Trophoblast cell (in vitro differentiated cells and primary cell): Measurements from ENCODE around the gene NEUROD2.

Experiments used
- DNase-seq, 2 donors: peaks; one replicate each; pipeline ENCODE4 v3.0.0-alpha.2; 2016
- H2AFZ ChIP-seq: 2 replicates; pipeline ENCODE4 v1.6.1; 2013; ENCODE audit warnings: low read length, moderate library complexity, mild to moderate bottlenecking; ENCODE audit not compliant: insufficient read depth, poor library complexity
- H2AK5ac ChIP-seq: 2 replicates; pipeline ENCODE4 v1.6.1; 2013; ENCODE audit warnings: mild to moderate bottlenecking, low read length
- H2BK120ac ChIP-seq: 2 replicates; pipeline ENCODE4 v1.6.1; 2013; ENCODE audit warnings: low read length, mild to moderate bottlenecking, moderate library complexity; ENCODE audit not compliant: insufficient read depth, poor library complexity
- H2BK12ac ChIP-seq: 2 replicates; pipeline ENCODE4 v1.6.1; 2013; ENCODE audit warnings: mild to moderate bottlenecking, low read length, moderate library complexity
- H2BK5ac ChIP-seq: 2 replicates; pipeline ENCODE4 v1.6.1; 2013; ENCODE audit warnings: low read length, low read depth, moderate library complexity, mild to moderate bottlenecking; ENCODE audit not compliant: poor library complexity
- H3K14ac ChIP-seq: 2 replicates; pipeline ENCODE4 v1.6.1; 2013; ENCODE audit warnings: mild to moderate bottlenecking, low read length
- H3K18ac ChIP-seq: 2 replicates; pipeline ENCODE4 v1.6.1; 2013; ENCODE audit warnings: mild to moderate bottlenecking, low read length
- H3K23ac ChIP-seq: 2 replicates; pipeline ENCODE4 v1.6.1; 2013; ENCODE audit warnings: low read length
- H3K27ac ChIP-seq: 2 replicates; pipeline ENCODE4 v1.5.1; 2013; ENCODE audit warnings: low read depth, mild to moderate bottlenecking, inconsistent platforms, low read length, moderate library complexity
- H3K27me3 ChIP-seq: 2 replicates; pipeline ENCODE4 v1.6.1; 2013; ENCODE audit warnings: inconsistent platforms, mild to moderate bottlenecking, low read length, moderate library complexity; ENCODE audit not compliant: insufficient read depth
- H3K36me3 ChIP-seq, 2 experiments: 1 replicate in 1 of 2; 2 replicates in 1 of 2; pipeline ENCODE4 v1.6.1; 2013; ENCODE audit warnings: low read length in 2 of 2, mild to moderate bottlenecking in 2 of 2, moderate library complexity in 1 of 2; ENCODE audit not compliant: insufficient read depth in 2 of 2, control insufficient read depth in 1 of 2
- H3K4ac ChIP-seq: 2 replicates; pipeline ENCODE4 v1.6.1; 2013; ENCODE audit warnings: low read depth, mild to moderate bottlenecking, low read length, moderate library complexity
- H3K4me1 ChIP-seq, 2 experiments: 1 replicate in 1 of 2; 2 replicates in 1 of 2; pipeline ENCODE4 v1.6.1; 2013; ENCODE audit warnings: low read length in 2 of 2, mild to moderate bottlenecking in 2 of 2, moderate library complexity in 1 of 2; ENCODE audit not compliant: insufficient read depth in 2 of 2, control insufficient read depth in 1 of 2
- H3K4me2 ChIP-seq: 2 replicates; pipeline ENCODE4 v1.6.1; 2013; ENCODE audit warnings: inconsistent platforms, mild to moderate bottlenecking, low read length, moderate library complexity
- H3K4me3 ChIP-seq: 2 replicates; pipeline ENCODE4 v1.5.1; 2013; ENCODE audit warnings: mild to moderate bottlenecking, low read depth, low read length, inconsistent platforms
- H3K79me1 ChIP-seq: one replicate; pipeline ENCODE4 v1.6.1; 2013; ENCODE audit warnings: low read length
- H3K79me2 ChIP-seq: 2 replicates; pipeline ENCODE4 v1.6.1; 2013; ENCODE audit warnings: low read length, mild to moderate bottlenecking; ENCODE audit not compliant: control insufficient read depth, insufficient read depth, poor library complexity
- H3K9ac ChIP-seq: 2 replicates; pipeline ENCODE4 v1.6.1; 2013; ENCODE audit warnings: mild to moderate bottlenecking, low read length
- H3K9me3 ChIP-seq: 2 replicates; pipeline ENCODE4 v1.6.1; 2013; ENCODE audit warnings: low read depth, mild to moderate bottlenecking, control low read depth, inconsistent platforms, low read length; ENCODE audit not compliant: insufficient read depth
- H4K12ac ChIP-seq: 2 replicates; pipeline ENCODE4 v1.6.1; 2013; ENCODE audit warnings: low read depth, mild to moderate bottlenecking, low read length, moderate library complexity
- H4K8ac ChIP-seq: 2 replicates; pipeline ENCODE4 v1.6.1; 2013; ENCODE audit warnings: low read depth, mild to moderate bottlenecking, low read length, moderate library complexity
- H4K91ac ChIP-seq: one replicate; pipeline ENCODE4 v1.6.1; 2013; ENCODE audit warnings: low read depth, mild to moderate bottlenecking, low read length, moderate library complexity
- WGBS: extraction: QIAGEN DNeasy Blood & Tissue Kit; methylation state at CpG from one replicate; pipeline ENCODE4 v1.1.7; 2013; ENCODE audit warnings: missing lambda C conversion rate; ENCODE audit not compliant: insufficient read length, insufficient coverage; ENCODE audit errors: extremely low coverage; 5-methylcytosine and 5-hydroxymethylcytosine counted together

NEUROD2 gene

DNA sequence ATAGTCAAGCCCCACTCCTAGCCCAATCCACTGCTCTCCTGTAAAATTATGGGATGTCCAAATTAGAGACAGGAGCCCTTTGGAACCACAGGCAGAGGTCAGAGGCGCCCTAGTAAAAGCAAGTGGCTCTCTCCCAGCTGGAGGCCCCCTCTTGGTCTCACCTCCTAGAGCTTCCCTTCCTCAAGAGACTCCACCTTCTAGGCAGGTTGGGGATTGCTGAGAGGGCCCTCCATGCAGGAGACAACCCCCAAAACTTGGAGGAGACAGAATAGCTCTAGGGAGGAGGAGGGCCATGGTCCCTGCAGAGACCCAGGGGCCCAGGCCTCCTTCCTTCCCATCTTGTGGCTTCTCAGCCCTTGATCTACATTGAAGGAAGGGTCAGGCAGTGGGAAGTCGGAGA is 29.4 kb downstream of the NEUROD2 start:
- Histone ChIP-seq H2AK5ac (no peak overlapping the region), H2BK12ac (no peak overlapping the region), H3K9ac (no peak overlapping the region), H3K27me3 (no peaks in the 10 kb centered on the region), H4K91ac (no peak overlapping the region), H3K4me3 (no peak overlapping the region), H3K4me2 (no peak overlapping the region), H3K14ac (no peak overlapping the region), H4K12ac (no peak overlapping the region), H3K4me1 (peaks cover 4% of the 10 kb centered on the region in 2 experiments), H3K79me2 (peaks cover 1% of the 10 kb centered on the region), H3K18ac (no peak overlapping the region), H2AFZ (no peak overlapping the region), H3K36me3 (no peaks in the 10 kb centered on the region), H3K9me3 (no peaks in the 10 kb centered on the region), H2BK5ac (no peak overlapping the region), H2BK120ac (no peak overlapping the region), H3K79me1 (peaks cover 2% of the 10 kb centered on the region), H3K27ac (no peak overlapping the region), H4K8ac (no peak overlapping the region), H3K4ac (no peak overlapping the region), H3K23ac (no peak overlapping the region)
- DNase-seq, result no peak
- no CpG with 5 or more reads among the region's 2 CpGs for WGBS

DNA sequence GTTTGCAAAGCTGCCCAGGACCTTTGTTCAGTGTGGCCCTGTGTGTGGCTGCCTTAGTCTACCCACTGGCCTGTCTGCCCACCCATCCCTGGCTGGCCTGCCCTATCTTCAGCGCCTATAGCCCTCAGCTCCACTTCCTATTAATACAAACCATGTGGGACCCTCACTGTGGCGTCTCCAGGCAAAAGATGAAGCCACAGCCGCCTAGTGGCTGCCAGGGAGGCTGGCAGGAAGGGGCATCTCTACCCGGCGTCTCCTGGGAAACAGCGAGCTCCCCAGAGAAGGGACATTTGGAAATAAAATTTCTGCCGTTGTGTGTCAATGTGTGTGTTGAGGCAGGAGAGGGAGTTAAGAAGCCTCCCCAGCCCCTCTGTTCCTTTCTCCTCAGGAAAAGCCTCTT is 31.5 kb downstream of the NEUROD2 start:
- Histone ChIP-seq H3K79me1 (peaks cover 2% of the 10 kb centered on the region), H3K4ac (no peak overlapping the region), H3K36me3 (no peaks in the 10 kb centered on the region), H3K9ac (no peak overlapping the region), H4K12ac (no peak overlapping the region), H3K9me3 (no peaks in the 10 kb centered on the region), H2AFZ (no peak overlapping the region), H3K23ac (no peak overlapping the region), H3K18ac (no peak overlapping the region), H3K4me3 (no peak overlapping the region), H2AK5ac (no peak overlapping the region), H2BK5ac (no peak overlapping the region), H4K91ac (no peak overlapping the region), H2BK120ac (no peak overlapping the region), H4K8ac (no peak overlapping the region), H3K4me1 (peaks cover 4% of the 10 kb centered on the region in 2 experiments), H3K27me3 (no peaks in the 10 kb centered on the region), H3K27ac (no peak overlapping the region), H3K4me2 (no peak overlapping the region), H2BK12ac (no peak overlapping the region), H3K14ac (no peak overlapping the region), H3K79me2 (peaks cover 1% of the 10 kb centered on the region)
- peak in 1 of 2 donors; percentile 4 for DNase-seq
- WGBS, result no CpG with 5 or more reads among the region's 7 CpGs

DNA sequence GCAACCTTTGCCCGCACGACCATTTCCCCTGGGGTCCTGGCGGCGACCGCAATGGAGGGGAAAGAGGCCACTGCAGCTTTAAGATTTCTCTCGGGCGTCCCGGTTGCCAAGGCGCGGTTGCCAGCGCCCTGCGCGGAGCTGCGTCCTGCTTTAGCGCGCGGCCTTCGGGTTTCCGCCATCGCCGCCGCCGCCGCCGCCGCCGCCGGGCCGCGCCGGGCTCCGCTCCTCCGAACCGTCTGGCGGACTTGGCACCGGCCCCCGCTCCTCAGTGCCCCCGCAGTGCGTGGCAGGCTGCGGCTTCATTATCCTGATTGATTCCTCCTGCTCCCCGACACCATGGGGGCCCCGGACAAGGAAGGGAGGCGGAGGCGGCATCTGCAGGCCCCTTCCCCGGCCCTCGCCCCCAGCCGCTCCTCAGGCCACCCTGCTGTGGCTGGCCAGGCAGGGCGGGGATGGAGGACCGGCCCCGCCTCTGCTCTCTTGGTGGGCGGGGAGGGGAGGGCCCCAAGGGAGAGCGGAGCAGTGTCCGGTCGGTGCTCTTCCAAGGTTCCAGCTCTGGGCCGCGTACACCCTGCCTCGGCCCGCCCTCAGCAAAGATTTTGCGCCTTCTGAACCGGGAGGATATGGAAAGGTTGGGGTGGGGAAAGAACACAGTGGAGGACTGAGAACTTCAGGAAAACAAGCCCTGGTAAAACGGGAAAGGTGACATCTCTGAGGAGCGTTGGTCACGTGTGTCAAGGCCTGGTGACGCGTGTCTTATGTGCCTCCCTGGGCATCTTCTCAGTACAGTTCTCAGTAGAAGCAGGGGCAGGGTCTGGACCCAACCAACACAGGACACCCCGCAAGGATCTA is 34.0 kb downstream of the NEUROD2 start:
- H3K4ac ChIP-seq, result no peak overlapping the region
- peak overlapping the region; percentile 72 for H3K4me3 ChIP-seq
- peak overlapping the region; percentile 91 for H4K8ac ChIP-seq
- H3K23ac ChIP-seq, result no peak overlapping the region
- DNase-seq, result peak; percentile 61 to 80
- peaks cover 0 to 6% of the 10 kb centered on the region in 2 experiments for H3K36me3 ChIP-seq
- H3K27me3 ChIP-seq, result no peaks in the 10 kb centered on the region
- no CpG with 5 or more reads among the region's 66 CpGs for WGBS
- no peak overlapping the region for H2AK5ac ChIP-seq
- no peaks in the 10 kb centered on the region for H3K9me3 ChIP-seq
- no peak overlapping the region for H3K9ac ChIP-seq
- H3K4me1 ChIP-seq, result peaks cover 4% of the 10 kb centered on the region in 2 experiments
- peak overlapping the region; percentile 66 for H2AFZ ChIP-seq
- H3K79me2 ChIP-seq, result peaks cover 1% of the 10 kb centered on the region
- peak overlapping the region; percentile 68 for H3K4me2 ChIP-seq
- no peak overlapping the region for H2BK120ac ChIP-seq
- no peak overlapping the region for H3K27ac ChIP-seq
- no peak overlapping the region for H2BK12ac ChIP-seq
- H3K14ac ChIP-seq, result peak overlapping the region; percentile 80
- H3K79me1 ChIP-seq, result peaks cover 2% of the 10 kb centered on the region
- peak overlapping the region; percentile 57 for H4K91ac ChIP-seq
- H4K12ac ChIP-seq, result peak overlapping the region; percentile 44
- H2BK5ac ChIP-seq, result no peak overlapping the region
- H3K18ac ChIP-seq, result peak overlapping the region; percentile 75

DNA sequence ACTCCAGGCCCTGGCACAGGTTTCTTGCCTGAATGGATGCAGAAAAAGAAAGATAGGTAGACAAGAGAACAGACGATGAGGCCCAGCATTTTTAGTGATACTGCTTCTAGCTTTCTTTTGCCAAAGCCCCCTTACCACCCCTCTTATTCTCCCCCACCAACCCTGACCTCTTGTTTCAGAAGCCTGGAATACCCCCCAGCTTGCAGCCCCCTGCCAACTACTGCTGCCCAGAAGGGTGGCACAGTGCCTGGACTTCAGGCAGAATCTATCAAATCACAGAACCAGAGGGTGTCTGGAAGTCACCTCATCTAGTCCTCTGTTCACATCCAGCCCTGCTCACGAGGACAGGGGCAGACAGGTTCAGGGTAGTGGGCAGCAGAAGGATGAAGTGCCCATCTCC is 35.6 kb downstream of the NEUROD2 start:
- no CpG with 5 or more reads among the region's 2 CpGs for WGBS
- no peak overlapping the region for H3K18ac ChIP-seq
- H3K9me3 ChIP-seq, result no peaks in the 10 kb centered on the region
- H3K27me3 ChIP-seq, result no peaks in the 10 kb centered on the region
- H3K79me1 ChIP-seq, result peaks cover 2% of the 10 kb centered on the region
- H3K79me2 ChIP-seq, result peaks cover 1% of the 10 kb centered on the region
- no peak overlapping the region for H4K12ac ChIP-seq
- peaks cover 4% of the 10 kb centered on the region in 2 experiments for H3K4me1 ChIP-seq
- no peak for DNase-seq
- no peak overlapping the region for H3K4me2 ChIP-seq
- H3K4me3 ChIP-seq, result no peak overlapping the region
- no peak overlapping the region for H2AFZ ChIP-seq
- no peak overlapping the region for H2BK12ac ChIP-seq
- H2BK5ac ChIP-seq, result no peak overlapping the region
- H4K91ac ChIP-seq, result no peak overlapping the region
- peaks cover 2 to 9% of the 10 kb centered on the region in 2 experiments for H3K36me3 ChIP-seq
- no peak overlapping the region for H4K8ac ChIP-seq
- H3K27ac ChIP-seq, result no peak overlapping the region
- no peak overlapping the region for H2BK120ac ChIP-seq
- H3K9ac ChIP-seq, result no peak overlapping the region
- H3K4ac ChIP-seq, result no peak overlapping the region
- H2AK5ac ChIP-seq, result no peak overlapping the region
- no peak overlapping the region for H3K23ac ChIP-seq
- H3K14ac ChIP-seq, result no peak overlapping the region
